Renal cortex interstitium (tissue), 11 donors: ENCODE measurements around the gene KAT2A. TPM values are rescaled to one million over a fixed set of nuclear protein-coding genes. Genes with fewer than 3 reads are reported as not detected.

Experiments
- DNase-seq, 11 donors: peaks; one replicate each; pipeline ENCODE4 v3.0.0-alpha.2; 2013; ENCODE audit warnings: low read depth in 9 of 11, low spot score in 4 of 11; ENCODE audit errors: extremely low read depth in 1 of 11
- polyA plus RNA-seq, 3 donors: library from polyadenylated mRNA; unstranded; fragments of 120-200 nt; gene quantifications; one replicate each; pipeline ENCODE4 v1.2.1, GENCODE V29; 2013; ENCODE audit not compliant: insufficient read length in 3 of 3

The KAT2A gene
- polyA plus RNA-seq, 3 donors, result 57.5 to 81.7 (median 70.9) TPM

DNA sequence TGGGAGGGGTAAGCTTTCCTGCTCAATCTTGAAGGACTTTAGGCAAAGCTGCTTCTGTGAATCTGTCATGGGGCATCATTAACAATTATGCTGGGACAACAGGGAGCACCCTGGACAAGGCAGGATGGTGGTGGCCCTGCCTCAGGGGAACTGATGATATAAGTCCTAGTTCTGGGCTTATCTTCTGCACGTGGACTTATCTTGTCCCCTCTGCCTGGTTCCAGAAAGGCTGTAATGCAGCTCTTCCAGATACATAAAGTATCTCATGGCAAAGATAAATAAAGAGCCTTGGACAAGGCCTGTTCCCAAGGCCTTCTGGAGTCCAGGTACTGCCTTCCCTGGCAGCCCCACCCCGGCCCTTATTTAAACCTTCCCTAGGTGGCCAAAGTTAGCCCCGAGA, 16.9 kb downstream of the KAT2A start:
- DNase-seq, result no peak

DNA sequence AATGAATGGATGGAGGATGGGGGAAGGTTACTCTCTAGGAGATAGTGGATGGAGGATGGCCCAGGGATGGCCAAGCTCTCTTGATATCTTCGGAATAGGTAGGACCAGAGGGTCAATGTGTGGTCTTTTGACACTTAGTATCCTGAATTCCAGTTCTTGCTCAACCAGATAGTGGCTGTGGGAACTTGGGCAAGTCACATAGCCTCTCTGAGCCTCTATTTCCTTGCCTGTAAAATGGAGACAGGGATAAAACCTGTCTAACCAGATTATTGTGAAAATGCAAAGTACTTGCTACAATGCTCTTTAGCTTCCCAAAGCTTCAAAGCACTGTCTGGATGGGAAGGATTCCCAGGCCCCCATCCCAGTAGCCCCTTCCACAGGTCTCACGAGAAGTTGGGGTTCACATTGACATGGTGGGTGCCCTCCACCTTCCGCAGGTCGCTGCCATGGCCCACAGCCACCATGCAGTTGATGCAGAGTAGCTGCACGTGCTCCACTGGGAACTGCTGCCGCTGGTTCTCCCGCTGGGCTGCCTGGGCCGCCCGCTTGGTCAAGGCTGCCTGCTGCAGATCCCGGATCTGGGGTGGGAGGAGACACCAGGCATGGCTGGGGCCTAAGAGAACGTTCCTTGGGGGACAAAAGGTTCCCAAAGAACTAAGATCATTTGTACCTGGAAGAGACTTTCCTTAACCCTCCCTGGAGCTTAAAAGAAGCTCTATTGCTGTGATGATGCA, 17.8 kb downstream of the KAT2A start:
- no peak for DNase-seq

DNA sequence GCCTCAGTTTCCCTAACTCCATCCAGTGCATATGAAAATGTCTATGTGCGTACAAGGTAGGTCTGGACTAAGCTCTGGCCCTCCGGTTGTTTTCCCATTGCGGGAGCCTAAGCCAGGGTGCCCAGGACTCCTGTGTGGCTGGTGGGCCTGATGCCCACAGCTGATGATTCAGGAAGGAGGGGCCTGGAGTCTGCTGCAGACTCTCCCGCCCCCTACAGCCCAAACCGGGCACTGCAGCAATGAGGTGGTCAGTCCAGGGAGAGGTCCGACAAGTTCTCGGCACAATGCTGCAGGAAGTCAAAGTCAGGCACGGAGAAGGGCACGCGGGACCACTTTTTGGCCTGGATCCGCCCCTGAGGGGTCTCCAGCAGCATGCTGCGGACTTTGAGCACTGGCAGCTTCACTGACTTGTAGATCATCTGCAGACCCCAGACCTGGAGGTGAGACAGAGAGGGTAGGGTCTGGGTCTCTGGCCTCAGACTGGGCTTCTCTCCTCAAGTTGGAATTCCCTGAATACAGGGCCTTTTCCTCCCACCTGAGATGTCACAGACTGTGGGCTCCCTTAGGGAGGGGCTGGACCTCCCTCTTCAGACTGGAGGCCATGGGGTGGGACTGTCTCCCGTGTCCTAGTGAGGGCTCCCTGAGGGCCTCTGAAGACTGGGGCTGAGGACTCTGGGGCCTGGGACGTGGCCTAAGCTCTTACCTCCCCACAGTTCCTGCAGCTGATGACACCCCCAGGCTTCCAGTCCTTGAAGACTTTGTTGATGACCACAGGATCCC, 19.5 kb downstream of the KAT2A start:
- peak in 2 of 11 donors; percentile 43 to 60 for DNase-seq

DNA sequence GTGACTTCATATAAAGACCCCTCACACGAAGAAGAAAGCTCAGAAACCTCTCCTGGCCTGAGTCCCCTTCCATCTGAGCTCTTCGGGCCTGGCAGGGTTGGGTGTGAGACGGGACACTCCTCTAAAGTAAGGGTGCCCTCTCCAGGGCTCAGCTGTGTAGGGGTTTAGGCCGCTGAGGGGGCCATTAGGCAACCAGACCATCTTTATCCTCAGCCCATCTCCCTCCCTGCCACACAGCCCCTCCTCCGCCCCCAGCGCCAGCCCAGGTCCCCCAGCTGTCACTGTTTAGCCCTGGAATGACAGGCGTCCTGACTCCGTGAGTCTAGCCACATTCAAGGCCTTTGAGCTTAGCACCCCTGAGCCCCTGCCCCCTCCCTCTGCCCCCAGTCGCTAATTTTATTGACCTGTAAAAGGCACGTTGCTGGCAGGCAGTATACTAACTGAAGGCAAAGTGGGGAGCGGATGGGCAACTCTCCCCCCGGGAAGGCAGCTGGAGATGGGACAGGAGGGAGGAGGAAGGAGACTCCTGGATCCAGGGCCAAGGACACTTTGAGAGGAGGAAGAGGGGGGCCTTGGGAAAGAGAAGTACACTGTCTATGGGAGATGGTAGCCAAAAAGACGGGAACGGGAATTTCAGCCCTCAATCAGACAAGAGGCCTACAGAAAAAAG, 22.3 kb downstream of the KAT2A start:
- no peak for DNase-seq

DNA sequence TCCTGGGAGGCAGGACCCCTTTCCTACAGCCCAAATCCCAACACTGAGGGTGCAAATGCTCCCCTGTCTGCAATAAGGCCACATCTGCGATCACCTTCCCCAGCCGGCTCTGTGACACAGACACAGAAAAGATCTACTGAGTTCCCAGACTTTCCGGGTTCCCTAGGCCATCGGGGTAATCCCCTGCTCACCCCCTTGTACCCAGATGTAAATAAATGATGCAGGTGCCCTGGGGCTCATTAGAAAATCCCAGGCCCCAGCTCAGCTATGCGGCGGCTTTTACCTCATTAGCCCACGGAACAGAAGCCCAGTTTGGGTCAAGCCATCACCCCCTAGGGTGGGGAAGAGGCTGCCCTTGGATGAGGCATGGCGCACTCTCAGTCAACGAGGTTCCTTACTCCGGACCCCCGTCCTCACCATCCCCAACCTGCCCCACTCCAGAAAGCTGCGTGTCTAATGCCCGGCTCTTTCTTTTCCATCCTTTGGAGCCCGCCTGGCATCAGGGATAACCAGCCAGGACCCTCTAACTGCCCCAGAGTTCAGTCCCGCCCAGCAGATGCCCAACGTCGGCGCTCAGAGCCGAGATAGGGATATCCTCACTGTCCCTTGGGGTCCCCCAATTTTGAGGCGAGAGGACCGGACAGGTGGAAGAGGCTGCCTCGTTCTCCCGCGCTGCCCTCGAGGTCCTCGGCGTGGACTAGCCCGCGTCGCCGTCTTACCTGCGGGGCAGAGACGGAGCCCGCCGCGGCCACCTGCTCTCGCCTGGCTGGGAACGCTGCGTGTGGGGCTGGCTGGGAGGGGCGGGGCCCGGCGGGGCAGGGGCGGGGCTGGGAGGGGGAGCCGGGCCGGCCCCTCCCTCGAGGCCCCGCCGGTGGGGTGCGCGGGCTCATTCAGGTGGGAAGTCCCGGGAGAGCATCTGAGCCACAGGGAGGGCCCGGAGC, 23.2 kb downstream of the KAT2A start, which contains the start of gene ZNF385C:
Gene ZNF385C, minus strand, starts transcription at position 783 of the 941 bp plus-strand sequence. CDS start 35,417 bp downstream, outside the sequence.
- DNase-seq, result no peak

DNA sequence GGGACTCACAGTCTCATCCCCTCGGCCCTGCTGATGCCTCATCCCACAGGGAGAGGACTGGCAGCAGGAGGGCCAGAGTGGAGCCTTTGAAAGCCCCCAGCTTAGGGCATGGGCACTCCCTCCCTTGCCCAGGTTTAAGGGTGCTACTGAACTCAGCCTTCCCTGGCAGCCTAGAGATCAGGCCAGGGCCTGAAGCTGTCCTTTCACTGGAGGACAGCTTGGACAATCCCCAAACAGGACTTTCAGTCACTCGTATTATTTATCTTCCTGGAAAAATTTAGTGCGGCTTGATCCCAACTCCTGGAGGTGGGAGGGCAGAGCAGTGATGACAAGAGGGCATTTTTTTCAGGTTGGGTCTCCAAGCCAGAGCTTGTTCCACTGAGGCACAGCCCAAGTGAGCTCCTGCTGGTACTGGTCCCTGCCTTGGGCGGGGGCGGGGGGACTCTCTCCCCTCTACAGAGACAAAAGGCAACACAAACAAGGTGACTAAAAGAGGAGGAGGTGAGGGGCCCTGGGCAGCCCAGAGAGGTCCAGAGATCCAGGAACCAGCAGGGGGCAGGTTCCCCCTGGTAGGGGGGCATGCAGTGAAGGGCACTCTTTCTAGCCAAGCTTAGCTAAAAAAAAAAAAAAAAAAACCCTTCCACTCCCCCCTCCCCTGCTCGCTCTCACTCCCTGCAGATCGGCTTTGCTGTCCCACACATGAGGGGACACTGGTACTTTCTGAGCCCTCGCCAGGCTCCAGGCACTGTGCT, 24.6 kb downstream of the KAT2A start:
- no peak for DNase-seq

DNA sequence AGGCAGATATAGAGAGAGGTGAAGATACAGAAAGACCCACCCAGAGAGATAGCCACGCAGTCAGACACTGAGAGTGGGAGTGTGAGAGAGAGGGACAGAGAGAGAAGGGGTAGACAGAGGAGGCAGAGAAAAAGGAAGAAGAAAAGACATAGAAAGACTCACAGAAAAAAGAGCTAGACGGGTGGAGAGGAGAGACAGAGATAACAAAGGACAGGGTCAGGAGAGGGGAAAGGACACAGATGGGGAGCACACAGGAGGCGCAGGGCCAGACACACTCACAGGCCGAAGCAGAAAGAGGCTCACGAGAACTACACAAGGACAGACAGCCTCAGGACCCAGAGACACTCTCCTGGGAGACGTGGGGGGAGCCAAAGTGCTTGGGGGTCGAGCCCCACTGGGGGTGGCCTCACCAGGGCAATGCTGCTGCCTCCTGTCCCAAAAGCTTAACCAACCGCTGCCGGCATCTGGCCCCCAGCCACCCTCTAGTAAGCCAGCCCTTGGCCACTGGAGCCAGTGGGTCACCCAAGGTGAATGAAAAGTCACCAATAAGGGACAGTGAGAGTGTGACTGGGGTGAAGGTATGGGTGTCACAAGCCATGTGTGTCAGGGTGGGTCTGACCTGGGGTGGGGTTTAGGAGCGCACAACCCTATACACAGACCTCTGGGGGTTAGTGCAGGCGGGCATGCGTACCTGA, 26.6 kb downstream of the KAT2A start:
- no peak for DNase-seq

DNA sequence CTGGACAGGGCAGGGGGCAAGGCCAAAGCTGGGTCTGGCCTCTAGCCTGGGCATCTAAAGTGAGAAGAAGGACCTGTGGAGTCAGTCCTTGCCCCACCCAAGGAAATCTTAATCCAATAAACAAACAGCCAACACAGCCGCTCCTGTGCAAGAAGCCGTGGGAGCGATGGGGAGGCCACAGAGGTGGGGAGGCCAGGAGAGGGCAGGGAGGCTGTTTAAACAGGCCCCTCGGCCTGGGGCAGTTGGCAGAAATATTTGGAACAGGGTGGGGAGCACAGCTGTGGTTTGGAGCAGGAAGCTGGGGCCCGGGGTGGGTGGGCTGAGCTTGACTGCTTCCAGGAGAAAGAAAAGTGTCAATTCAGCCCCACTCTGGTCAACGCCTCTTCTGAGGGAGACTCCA, 28.2 kb downstream of the KAT2A start:
- no peak for DNase-seq

DNA sequence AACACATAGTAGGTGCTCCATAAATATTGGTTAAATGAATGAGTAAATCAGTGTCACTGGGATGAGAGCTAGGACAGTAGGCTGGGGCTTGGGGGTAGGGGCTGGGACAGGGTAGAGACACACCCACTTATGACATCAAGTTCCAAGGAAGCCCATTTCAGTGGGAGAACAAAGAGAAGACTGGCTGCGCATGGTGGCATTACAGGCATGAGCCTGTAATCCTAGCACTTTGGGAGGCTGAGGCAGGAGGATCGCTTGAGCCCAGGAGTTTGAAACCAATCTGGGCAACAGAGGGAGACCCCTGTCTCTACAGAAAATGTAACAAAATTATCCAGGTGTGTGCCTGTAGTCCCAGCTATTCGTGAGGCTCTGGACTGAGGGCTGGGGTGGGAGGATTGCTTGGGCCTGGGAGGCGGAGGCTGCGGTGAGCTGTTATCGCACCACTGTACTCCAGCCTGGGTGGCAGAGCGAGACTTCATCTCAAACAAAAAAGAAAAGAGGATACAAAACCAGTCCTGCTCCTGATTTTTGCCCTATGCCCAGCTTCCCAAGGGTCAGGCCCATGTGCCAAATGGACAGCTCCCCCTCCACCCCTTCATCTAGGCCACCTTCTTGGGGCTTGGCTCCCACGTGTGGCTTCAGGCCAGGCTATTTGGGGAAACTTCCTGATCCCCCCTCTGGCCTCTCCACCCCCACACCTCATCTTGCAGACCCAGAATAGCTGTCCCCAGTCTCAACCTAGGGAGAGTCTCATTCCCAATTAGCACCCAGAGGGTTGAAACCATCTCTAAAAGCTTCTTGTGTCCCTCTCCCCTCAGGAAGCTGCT, 30.0 kb downstream of the KAT2A start:
- no peak for DNase-seq

DNA sequence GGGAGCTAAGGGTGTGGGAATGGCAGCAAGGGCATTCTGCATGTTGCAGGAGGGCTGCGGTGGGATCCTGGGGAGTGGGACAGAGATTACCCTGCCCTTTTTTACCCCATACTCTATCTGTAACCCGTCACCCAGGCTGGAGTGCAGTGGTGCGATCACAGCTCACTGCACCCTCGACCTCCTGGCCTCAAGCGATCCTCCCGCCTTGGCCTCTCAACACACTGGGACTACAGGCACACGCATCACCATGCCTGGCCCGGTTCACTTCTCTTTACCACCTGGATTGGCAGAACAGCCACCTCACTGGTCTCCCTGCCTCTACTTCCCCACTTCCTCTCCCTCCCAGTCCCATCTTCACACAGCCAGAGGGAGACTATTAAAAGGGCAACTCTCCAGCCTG, 32.4 kb downstream of the KAT2A start:
- DNase-seq, result no peak

DNA sequence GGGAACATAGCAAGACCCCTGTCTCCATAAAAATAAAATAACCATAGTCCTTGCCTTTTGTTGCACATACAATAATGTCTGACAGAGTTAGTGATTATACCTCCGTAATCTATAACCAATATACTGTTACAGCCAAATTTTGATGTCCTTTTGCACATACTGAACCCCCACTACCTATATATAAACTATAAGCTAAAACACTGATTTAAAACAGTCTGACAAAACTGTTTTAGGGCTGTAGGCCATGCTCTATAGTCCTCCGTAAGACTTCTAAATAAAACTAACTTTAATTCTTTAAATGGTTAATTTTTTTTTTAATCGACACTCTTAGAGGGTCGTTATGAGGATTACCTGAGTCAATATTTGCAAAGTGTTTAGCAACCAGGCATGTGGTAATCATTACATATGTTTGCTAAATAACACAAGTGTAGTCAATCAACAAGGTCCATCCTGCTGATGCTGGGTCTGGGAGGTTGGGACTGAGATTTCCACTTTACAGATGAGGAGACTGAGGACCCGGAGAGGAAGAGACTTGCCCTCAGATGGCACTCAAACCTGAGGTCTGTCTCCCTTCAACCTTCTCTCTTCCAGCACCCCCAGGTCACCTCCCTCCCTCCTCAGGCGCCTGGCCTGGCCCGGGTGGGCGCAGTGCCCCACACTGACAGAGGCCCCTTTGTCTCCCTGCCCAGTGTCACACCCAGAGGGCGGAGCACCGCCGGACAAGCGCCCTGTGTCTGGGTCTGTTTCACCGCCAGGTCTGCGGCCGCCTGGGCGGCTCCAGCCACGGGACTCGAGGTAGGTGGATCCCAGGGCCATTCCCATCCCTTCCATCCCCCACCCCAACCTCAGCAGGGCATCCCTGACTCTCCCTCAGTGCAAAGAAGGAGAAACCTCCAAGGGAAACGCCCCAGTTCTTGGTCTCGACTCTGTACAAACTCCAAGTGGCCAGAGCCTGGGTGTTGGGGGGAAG, 33.1 kb downstream of the KAT2A start:
- DNase-seq, result no peak

DNA sequence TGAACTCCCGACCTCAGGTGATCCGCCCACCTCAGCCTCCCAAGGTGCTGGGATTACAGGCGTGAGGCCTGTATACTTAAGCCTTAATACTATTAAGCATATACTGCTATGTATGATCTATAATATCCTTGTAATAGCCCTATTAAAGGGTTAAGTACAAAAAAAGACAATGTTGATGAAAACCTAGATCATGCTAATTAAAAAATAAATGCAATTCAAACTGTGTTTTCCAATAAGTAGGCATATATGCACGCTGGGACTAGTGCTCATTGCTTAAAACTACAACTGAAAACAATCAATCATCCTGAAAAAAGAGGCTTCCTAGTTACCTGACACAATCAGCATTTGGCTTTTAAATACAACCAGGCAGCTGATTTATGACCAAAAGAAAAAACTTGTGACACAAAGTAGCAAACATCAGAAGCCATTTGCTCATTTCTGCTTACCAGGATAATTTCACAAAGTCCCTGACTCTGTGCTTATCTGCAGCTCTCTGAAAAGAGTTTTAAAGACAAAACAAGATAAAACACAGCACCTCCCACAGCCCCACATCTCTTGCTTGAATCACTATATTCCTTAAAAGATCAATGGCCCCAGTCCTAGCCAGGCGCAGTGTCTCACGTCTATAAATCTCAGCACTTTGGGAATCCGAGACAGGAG, 34.0 kb downstream of the KAT2A start:
- DNase-seq, result no peak

DNA sequence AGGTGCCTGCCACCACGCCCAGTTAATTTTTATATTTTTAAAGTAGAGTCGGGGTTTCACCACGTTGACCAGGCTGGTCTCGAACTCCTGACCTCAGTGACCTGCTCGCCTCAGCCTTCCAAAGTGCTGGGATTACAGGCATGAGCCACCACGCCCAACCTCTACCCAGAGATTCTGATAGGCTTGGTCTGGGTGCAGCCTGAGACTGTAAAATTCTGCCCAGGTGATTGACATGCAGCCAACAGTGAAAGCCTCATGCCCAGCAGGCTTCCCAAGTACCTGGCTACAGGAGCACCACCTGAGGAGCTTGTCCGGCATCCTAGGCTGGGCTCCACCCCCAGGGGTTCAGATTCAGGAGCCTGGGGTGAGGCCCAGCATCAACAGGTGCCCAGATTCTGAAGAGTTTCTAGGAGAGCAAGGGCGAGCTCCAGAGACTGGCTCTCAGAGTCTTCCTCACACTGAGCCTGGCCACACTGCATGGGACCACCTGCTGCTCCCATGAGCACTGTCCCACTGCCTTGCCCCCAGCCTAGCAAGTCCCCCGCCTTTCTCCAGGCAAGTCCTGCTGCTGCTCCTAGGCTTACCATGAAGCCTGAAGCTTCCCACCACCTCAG, 39.5 kb downstream of the KAT2A start:
- DNase-seq, result no peak

DNA sequence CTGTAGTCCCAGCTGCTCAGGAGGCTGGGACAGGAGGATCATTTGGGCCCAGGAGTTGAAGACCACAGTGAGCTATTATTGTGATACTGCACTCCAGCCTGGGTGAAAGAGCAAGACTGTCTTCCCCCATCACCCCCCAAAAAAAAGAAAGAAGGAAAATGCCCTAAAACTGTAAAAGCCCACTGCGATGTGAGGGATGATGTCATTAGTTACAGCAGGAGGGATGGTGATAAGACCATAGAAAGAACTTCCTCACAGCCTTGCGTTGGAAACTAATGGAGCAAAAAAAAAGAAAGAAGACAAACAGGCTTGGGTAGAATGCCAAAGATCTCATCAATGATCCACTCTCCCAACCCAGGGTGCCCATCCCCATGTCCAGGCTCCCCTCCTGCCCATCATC, 41.6 kb downstream of the KAT2A start:
- no peak for DNase-seq
